Endometrium (tissue), 2 donors: ENCODE results near the gene GNAZ.
"Not testable (repeated sequence)": the region's sequence is repeated elsewhere in the genome, so short reads cannot be mapped to it uniquely, and the experiment has no call there.

Source experiments
- FAIRE-seq: peaks from 2 replicates; lab custom pipeline; 2012; peaks lifted over from hg19 to GRCh38; lab: Jason Lieb, UNC
- donor health status: control.
- donor health status: control.

GNAZ gene

GRCh38 chr22:23044570-23044969 is 25.7 kb upstream of the GNAZ start:
- FAIRE-seq, result no peak

- FAIRE-seq, result no peak
Measured at GRCh38 chr22:23045461-23045860, 24.9 kb upstream of the GNAZ start.

- no peak for FAIRE-seq
Measured at GRCh38 chr22:23047265-23047664, 23.1 kb upstream of the GNAZ start.

GRCh38 chr22:23047742-23048141 is 22.6 kb upstream of the GNAZ start:
- no peak for FAIRE-seq

GRCh38 chr22:23050546-23050945 is 19.8 kb upstream of the GNAZ start:
- not testable (repeated sequence) for FAIRE-seq

GRCh38 chr22:23053051-23053707 is 17.1 kb upstream of the GNAZ start:
- no peak for FAIRE-seq

- no peak for FAIRE-seq
Measured at GRCh38 chr22:23053912-23054530, 16.3 kb upstream of the GNAZ start.

GRCh38 chr22:23054531-23055257 is 15.6 kb upstream of the GNAZ start:
- FAIRE-seq, result no peak

- no peak for FAIRE-seq
Measured at GRCh38 chr22:23055449-23056179, 14.7 kb upstream of the GNAZ start.

GRCh38 chr22:23057331-23057730 is 13.0 kb upstream of the GNAZ start:
- FAIRE-seq, result no peak

- FAIRE-seq, result no peak
Measured at GRCh38 chr22:23058063-23058462, 12.3 kb upstream of the GNAZ start.

GRCh38 chr22:23058481-23059283 is 11.6 kb upstream of the GNAZ start:
- no peak for FAIRE-seq

- no peak for FAIRE-seq
Measured at GRCh38 chr22:23059284-23059948, 10.9 kb upstream of the GNAZ start.

GRCh38 chr22:23060612-23061400 is 9.5 kb upstream of the GNAZ start:
- no peak for FAIRE-seq

- FAIRE-seq, result no peak
Measured at GRCh38 chr22:23061471-23062280, 8.6 kb upstream of the GNAZ start.

GRCh38 chr22:23062616-23063538 is 7.4 kb upstream of the GNAZ start:
- no peak for FAIRE-seq

- FAIRE-seq, result no peak
Measured at GRCh38 chr22:23063539-23064380, 6.6 kb upstream of the GNAZ start.
